Raji (cell line): ENCODE data around the gene PA2G4.

Source experiments
- POLR2A ChIP-seq: IDR thresholded peaks from 2 replicates; pipeline ENCODE4 v1.6.1; 2011; ENCODE audit warnings: low read depth, low read length, control low read depth; ENCODE audit not compliant: insufficient read depth

Gene PA2G4

GRCh38 chr12:56117778-56118687 lies 13.7 kb downstream of the PA2G4 start, which contains the start of gene ZC3H10:
ZC3H10 (plus strand) TSS chr12:56118266; CDS start chr12:56120563, 2,297 bp downstream.
- peak; percentile 100 for TF ChIP-seq POLR2A

GRCh38 chr12:56118688-56119357 lies 14.5 kb downstream of the PA2G4 start:
- no peak for TF ChIP-seq POLR2A

- 0 out of 2 replicates have a peak, but pooled peaks have one; percentile 28 for TF ChIP-seq POLR2A
These were observed 15.0 kb downstream of the PA2G4 start for GRCh38 chr12:56119361-56119796.

DNA sequence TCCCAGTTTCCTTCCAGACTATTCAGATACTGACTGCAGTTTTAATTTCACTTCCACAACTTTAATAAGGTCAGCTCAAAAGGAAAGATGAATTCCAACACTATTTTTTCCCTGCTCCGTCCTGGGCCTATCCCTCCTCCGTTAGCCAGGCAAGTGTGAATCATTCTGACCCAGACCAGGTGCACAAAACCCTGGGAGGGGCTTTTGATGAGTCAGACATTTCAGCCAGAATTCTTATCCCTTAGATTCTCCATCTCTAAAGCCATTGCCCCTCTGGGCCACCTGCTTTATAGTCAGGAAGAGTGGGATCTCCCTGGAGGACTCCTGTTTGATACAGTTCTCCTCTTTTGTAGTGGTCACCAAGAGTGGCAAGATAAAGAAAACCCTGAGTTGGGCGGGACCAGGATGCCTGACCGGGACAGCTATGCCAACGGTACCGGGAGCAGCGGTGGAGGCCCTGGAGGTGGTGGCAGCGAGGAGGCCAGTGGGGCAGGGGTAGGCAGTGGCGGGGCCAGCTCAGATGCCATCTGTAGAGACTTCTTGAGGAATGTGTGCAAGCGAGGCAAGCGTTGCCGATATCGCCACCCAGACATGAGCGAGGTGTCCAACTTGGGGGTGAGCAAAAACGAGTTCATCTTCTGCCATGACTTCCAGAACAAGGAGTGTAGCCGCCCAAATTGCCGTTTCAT lies 15.9 kb downstream of the PA2G4 start:
- no peak for TF ChIP-seq POLR2A

DNA sequence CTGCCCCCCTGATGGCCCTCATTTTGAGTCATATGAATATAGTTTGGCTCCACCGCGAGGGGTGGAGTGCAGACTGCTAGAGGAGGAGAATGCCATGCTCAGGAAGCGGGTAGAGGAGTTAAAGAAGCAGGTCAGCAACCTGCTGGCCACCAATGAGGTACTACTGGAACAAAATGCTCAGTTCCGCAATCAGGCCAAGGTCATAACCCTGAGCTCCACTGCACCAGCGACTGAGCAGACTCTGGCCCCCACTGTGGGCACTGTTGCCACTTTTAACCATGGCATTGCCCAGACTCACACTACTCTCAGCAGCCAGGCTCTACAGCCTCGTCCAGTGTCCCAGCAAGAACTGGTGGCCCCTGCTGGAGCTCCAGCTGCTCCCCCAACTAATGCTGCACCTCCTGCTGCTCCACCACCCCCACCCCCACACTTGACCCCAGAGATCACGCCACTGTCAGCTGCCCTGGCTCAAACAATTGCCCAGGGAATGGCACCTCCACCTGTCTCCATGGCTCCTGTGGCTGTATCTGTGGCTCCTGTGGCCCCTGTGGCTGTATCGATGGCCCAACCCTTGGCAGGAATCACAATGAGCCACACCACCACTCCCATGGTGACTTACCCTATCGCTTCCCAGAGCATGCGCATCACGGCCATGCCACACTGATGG lies 17.0 kb downstream of the PA2G4 start:
- no peak for TF ChIP-seq POLR2A

- no peak for TF ChIP-seq POLR2A
These were observed 18.3 kb downstream of the PA2G4 start for GRCh38 chr12:56122637-56123036.

DNA sequence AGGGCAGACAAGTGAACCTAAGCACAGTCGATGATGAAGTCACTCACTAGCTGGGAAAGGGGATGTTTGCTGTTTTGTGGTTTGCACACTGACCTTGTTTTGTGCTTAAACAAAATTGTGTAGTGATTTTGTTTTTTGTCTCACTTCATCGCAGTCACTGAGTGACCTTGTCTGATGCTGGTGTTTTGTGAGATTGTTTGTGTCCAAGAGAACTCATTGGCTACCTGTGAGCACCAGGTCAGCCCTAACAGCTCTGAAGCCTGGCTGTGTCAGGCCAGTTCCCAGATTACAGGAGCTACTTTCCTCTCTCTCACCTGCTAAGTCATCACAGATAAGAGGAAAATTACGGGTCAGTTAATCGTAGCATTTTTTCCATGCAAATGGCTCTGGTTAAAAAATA lies 19.8 kb downstream of the PA2G4 start:
- no peak for TF ChIP-seq POLR2A

DNA sequence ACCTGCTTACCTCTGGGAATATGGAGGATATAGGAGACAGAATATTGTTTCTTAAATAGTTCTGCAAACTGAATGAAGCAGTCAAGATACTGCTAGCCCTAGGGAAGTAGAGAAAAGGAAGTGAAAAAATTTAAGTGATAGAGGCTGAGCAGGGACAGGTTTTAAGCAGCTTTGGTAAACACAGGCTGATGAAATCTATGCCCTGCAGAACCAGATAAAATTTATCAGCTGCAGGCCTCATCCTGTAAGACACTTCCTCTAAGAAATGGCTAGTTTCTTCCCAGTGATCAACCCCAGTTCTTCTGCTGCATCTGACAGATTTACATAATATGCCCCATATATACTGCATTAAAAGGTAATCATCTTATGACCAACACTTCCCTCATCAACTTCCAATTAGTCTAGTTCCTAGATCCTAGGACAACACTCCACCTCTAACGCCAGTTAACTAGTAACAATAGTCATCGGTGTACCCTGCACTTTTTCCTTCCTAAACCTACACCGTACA lies 22.4 kb downstream of the PA2G4 start:
- no peak for TF ChIP-seq POLR2A

- no peak for TF ChIP-seq POLR2A
These were observed 23.1 kb downstream of the PA2G4 start for GRCh38 chr12:56127485-56127887.

DNA sequence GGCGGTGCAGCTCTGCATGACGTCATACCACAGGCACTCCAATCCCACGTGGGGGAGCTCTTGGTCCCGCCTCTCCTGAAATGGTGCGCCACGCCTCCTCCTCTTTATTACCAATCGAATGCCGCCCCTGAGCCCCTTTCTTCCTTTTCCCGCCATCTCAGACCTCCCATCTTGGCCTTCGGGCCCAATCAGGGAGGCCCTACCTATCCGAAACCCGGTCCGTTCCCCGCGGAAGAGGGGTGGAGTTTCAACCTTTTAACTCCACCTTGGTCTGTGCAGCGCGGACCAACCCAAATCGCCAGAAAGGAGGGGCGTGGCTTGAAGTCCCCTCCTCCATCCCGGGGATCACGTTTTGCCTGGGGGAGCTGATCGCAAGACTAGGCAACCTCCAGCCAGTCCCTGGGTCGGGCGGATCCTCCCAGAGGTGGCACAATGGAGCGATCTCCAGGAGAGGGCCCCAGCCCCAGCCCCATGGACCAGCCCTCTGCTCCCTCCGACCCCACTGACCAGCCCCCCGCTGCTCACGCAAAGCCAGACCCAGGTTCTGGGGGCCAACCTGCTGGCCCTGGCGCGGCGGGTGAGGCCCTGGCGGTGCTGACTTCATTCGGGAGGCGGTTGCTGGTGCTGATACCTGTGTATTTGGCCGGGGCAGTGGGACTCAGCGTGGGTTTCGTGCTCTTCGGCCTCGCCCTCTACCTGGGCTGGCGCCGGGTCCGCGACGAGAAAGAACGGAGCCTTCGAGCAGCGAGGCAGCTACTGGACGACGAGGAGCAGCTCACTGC lies 23.7 kb downstream of the PA2G4 start, which contains the start of gene ESYT1:
Gene ESYT1, plus strand, starts transcription at position 380 of the 782 bp plus-strand sequence. Its CDS starts 53 bp downstream, at position 433.
- peak; percentile 87 for TF ChIP-seq POLR2A

DNA sequence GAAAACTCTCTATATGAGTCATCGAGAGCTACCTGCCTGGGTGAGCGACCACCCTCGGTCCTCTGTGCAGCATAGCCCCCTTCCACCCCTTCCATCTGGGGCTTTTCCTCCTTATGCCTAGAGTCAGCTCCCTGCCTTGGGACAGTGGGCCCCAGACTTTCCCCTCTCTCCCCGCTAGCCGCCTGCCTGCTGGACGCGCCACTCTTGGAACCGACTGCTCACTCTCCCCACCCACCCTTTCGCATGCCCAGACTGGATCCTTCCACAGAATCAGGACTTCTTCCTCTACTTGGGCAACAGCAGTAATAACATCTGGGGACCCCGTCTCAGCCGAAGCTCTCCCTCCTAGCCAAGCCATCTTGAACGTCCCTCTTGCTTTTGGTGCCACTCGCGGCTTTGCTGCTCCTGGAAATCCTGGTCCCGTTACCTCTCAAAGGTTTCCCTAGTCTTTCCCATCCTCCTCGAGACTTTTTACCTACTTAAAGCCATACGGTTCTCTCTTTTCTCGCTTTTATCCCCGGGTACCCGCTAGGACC lies 24.4 kb downstream of the PA2G4 start:
- no peak for TF ChIP-seq POLR2A

DNA sequence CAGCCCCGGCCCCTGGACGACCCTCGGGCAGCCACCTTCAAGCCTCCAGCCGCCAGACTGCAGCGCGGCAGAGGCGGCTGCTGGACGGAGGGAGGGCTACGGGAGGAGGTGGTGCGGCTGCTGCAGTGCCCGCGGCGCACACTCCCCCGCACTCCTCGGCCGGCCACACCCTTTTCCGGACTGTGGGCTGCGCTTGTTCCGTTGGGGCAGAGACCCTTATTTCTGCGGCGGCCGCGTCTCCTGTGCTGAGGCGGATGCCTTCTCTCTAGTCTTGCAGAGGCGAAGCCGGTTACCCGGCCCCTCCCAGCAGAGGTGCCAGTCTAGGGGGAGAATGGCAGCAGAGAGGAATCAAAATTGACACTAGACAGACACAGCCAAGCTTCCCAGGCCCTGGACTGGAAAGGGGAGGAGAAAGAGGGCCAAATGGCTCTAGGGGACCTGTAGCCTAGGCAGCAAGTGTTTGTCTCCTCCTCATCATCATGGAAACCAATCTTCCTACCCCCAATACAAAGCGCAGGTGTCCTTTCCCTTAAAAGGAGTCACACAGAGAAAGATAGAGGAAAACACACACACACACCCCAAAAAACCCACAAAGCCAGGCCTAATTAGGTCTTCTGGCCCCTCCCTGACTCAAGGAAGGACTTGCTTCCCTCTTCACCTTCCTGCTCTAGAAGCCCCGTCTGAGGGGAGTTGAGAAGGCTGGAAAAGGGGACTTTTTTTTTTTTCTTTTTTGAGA lies 25.0 kb downstream of the PA2G4 start:
- peak; percentile 41; the same call in 1 of the 2 replicates for TF ChIP-seq POLR2A
